NCI-H82 treated with DMSO at 0.1 percent for 48 hours (cell line): ENCODE measurements around the gene MYOZ1.
"Not testable (repeated sequence)": the region's sequence is repeated elsewhere in the genome, so short reads cannot be mapped to it uniquely, and the experiment has no call there.

Experiments
- DNase-seq: peaks from one replicate; lab custom pipeline; 2025; ENCODE audit not compliant: unreplicated experiment; lab: John Stamatoyannopoulos, UW

MYOZ1 gene

GRCh38 chr10:73647875-73648651 is 6.8 kb upstream of the MYOZ1 start:
- no peak for DNase-seq

GRCh38 chr10:73647211-73647874 is 6.1 kb upstream of the MYOZ1 start:
- peak; percentile 68 for DNase-seq

- DNase-seq, result no peak
Measured at GRCh38 chr10:73646598-73647041, 5.3 kb upstream of the MYOZ1 start.

GRCh38 chr10:73645251-73645650 is 4.0 kb upstream of the MYOZ1 start:
- DNase-seq, result no peak

GRCh38 chr10:73644767-73645166 is 3.5 kb upstream of the MYOZ1 start:
- DNase-seq, result no peak

- DNase-seq, result peak; percentile 28
Measured at GRCh38 chr10:73644015-73644743, 2.9 kb upstream of the MYOZ1 start.

- DNase-seq, result no peak
Measured at GRCh38 chr10:73643362-73643761, 2.1 kb upstream of the MYOZ1 start.

- no peak for DNase-seq
Measured at GRCh38 chr10:73639286-73639685, 2.0 kb downstream of the MYOZ1 start.

- no peak for DNase-seq
Measured at GRCh38 chr10:73635781-73636180, 5.5 kb downstream of the MYOZ1 start.

GRCh38 chr10:73634421-73634820 is 6.9 kb downstream of the MYOZ1 start:
- DNase-seq, result no peak

- no peak for DNase-seq
Measured at GRCh38 chr10:73629165-73629564, 12.1 kb downstream of the MYOZ1 start.

- no peak for DNase-seq
Measured at GRCh38 chr10:73628405-73628804, 12.9 kb downstream of the MYOZ1 start.

- no peak for DNase-seq
Measured at GRCh38 chr10:73627300-73627699, 14.0 kb downstream of the MYOZ1 start.

- DNase-seq, result peak; percentile 88
Measured at GRCh38 chr10:73625884-73626752, 15.2 kb downstream of the MYOZ1 start.

- no peak for DNase-seq
Measured at GRCh38 chr10:73625004-73625883, 16.0 kb downstream of the MYOZ1 start.

- no peak for DNase-seq
Measured at GRCh38 chr10:73623056-73623455, 18.2 kb downstream of the MYOZ1 start.

- not testable (repeated sequence) for DNase-seq
Measured at GRCh38 chr10:73620974-73621373, 20.3 kb downstream of the MYOZ1 start.

- DNase-seq, result not testable (repeated sequence)
Measured at GRCh38 chr10:73617143-73617542, 24.1 kb downstream of the MYOZ1 start.

- DNase-seq, result no peak
Measured at GRCh38 chr10:73614720-73615119, 26.6 kb downstream of the MYOZ1 start.

- DNase-seq, result no peak
Measured at GRCh38 chr10:73609116-73609515, 32.2 kb downstream of the MYOZ1 start.
